ENCODE results near the gene SHB. TPM values are rescaled to one million over a fixed set of nuclear protein-coding genes. Genes with fewer than 3 reads are reported as not detected.
A peak's percentile ranks its signal among the peaks of the same experiment; 100 is the strongest.

SHB gene
- total and polyA plus RNA-seq, 2 donors (not counting 3 experiments of a cell fraction or from before 2014, with no cell fraction given), result 13.4 to 24.9 TPM

DNA sequence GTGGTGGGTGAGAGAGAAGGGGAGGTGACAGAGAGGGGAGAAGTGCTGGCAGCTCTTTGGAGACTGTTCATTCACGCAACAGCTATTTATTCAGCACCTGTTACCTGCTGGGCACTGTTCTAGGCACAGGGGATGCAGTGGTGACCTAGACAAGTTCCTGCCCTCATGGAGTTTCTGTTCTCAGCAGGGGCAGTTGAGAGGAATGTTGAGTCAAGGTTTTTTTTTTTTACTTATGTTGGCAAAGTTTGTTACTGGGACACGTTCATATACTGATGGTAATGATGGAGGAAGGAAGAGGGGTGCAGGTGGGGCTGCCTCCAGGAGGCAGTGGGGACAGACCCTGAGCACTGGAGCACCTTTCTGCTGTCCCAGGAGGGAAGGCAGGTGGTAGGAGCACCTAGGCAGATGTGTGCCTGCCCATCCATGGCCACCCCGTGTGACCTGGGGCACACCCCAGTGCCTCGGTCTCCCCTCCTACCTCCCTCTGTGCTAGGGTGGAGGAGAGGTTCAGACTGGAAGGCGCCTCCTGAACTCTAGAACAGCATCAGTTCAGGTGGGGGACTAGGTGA lies 115.7 kb downstream of the SHB start:
- no peaks in the 10 kb centered on the region for H3K27me3 ChIP-seq (ENCODE audit: control insufficient read depth in 2 of 2, insufficient read depth in 2 of 2, low read length in 2 of 2)
- H3K4me2 ChIP-seq (ENCODE audit: insufficient read depth, low read length), result peak overlapping the region; percentile 12
- H3K27ac ChIP-seq (ENCODE audit: insufficient read depth, low read depth, low read length), result peak overlapping the region; percentile 71
- no peak for FAIRE-seq
- dilution Hi-C loops (cut with MboI; ENCODE audit: extremely low pct_ligation_motif_present, low sequenced_read_pairs) (no loop called here), intact Hi-C loops (cut with micrococcal nuclease) (loop anchor here (2.0 to 5.0 kb wide), 2 partner anchors 14 to 54 kb away; no protein-coding TSS in a partner anchor)
- H3K9me1 ChIP-seq (replicated peaks; ENCODE audit: control insufficient read depth, extremely low read depth, insufficient read depth, low read length), result no peaks in the 10 kb centered on the region
- H3K36me3 ChIP-seq (ENCODE audit: control insufficient read depth in 2 of 2, extremely low read depth in 1 of 2, insufficient read depth in 2 of 2, low read length in 2 of 2), result peaks cover 0 to 19% of the 10 kb centered on the region in 2 experiments
- peaks cover 21% of the 10 kb centered on the region for H3K4me1 ChIP-seq (ENCODE audit: control insufficient read depth, extremely low read depth, insufficient read depth, low read length)
- ChIA-PET POLR2A (no interaction called here), CTCF (no interaction called here)
- BruUV-seq (replicated peaks), result no TSS peak
- no peak for DNase-seq (ENCODE audit: low read depth, low spot score)
- H3K4me3 ChIP-seq (replicated peaks in 1 of 3; ENCODE audit: insufficient read depth in 1 of 3, low read depth in 1 of 3, low read length in 3 of 3), result no peak overlapping the region
- no peaks in the 10 kb centered on the region for H3K79me2 ChIP-seq (ENCODE audit: control insufficient read depth, insufficient read depth, low read length)
- H3K9me3 ChIP-seq (replicated peaks; ENCODE audit: control insufficient read depth, insufficient read depth, low read length), result no peaks in the 10 kb centered on the region
- H4K20me1 ChIP-seq (replicated peaks; ENCODE audit: control insufficient read depth, extremely low read depth, insufficient read depth, low read length), result no peaks in the 10 kb centered on the region
- TF ChIP-seq JUN (IDR thresholded peaks at IDR 0.05; ENCODE audit: borderline replicate concordance, insufficient read depth, insufficient read length, low read depth) (no peak), POLR2A (IDR thresholded peaks at IDR 0.05; ENCODE audit: low read depth, low read length) (no peak), GATA2 (IDR thresholded peaks at IDR 0.05; ENCODE audit: insufficient read depth, insufficient read length, low read depth, low read length) (no peak), POLR2AphosphoS5 (IDR thresholded peaks at IDR 0.05; ENCODE audit: insufficient read depth, low read depth, low read length) (no peak), MYC (IDR thresholded peaks at IDR 0.05; ENCODE audit: low read depth, low read length) (no peak), EZH2 (IDR thresholded peaks at IDR 0.05; ENCODE audit: borderline replicate concordance, low read depth, low read length, severe bottlenecking) (no peak)
- TF ChIP-seq, protein P1, sequence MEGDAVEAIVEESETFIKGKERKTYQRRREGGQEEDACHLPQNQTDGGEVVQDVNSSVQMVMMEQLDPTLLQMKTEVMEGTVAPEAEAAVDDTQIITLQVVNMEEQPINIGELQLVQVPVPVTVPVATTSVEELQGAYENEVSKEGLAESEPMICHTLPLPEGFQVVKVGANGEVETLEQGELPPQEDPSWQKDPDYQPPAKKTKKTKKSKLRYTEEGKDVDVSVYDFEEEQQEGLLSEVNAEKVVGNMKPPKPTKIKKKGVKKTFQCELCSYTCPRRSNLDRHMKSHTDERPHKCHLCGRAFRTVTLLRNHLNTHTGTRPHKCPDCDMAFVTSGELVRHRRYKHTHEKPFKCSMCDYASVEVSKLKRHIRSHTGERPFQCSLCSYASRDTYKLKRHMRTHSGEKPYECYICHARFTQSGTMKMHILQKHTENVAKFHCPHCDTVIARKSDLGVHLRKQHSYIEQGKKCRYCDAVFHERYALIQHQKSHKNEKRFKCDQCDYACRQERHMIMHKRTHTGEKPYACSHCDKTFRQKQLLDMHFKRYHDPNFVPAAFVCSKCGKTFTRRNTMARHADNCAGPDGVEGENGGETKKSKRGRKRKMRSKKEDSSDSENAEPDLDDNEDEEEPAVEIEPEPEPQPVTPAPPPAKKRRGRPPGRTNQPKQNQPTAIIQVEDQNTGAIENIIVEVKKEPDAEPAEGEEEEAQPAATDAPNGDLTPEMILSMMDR (IDR thresholded peaks at IDR 0.05; ENCODE audit: extremely low read depth in 1 of 2, insufficient read depth in 1 of 2, low read depth in 1 of 2, low read length in 2 of 2), result no peak
- H3K9ac ChIP-seq (replicated peaks; ENCODE audit: extremely low read depth, insufficient read depth, low read length), result peak overlapping the region; percentile 19
- H2AFZ ChIP-seq (ENCODE audit: low read depth, low read length), result no peak overlapping the region

All from endothelial cell of umbilical vein (primary cell).